Measurements from ENCODE around the gene CPLANE2. TPM values are rescaled to one million over a fixed set of nuclear protein-coding genes. Genes with fewer than 3 reads are reported as not detected.

Gene CPLANE2
- total RNA-seq, 6 donors from 2014 or later = 3.0 to 11.6 (median 8.0) TPM

DNA sequence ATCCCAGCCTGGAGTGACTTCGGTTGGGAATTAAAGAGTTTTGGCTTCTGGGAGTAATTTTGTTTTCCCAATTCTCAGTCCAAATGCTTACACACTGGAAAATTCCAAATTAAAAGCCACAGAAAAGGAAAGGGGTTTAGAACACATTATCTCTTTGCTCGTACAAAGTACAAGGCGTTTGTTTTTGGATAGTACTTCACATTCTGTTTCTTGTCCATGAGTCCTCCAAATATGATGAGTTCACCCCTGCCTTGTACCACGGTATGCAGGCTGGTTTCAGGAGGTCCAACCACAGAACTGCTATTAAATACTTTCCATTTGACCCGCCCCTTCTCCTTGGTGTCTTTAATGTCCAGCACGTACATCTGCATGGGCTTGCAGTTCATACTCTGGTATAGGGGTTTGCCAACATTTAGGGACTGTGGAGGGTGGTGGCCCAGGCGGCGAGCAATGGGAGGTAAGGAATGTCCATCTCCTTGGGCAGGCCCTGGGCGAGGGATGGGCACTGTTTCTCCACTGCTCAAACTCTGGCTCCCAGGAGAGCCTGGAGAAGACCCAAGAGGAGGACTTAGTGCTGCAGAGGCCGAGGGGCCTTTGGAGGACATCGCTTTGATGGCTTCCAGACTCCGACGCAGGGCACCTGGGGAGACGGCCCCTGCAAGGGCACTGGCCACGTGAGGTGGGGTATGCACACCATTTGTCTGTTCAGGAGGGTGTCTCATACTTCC is 13.7 kb upstream of the CPLANE2 start:
- 68 to 84% methylated on average over 6 to 15 of the region's 15 CpGs for WGBS, 2 donors
- Histone ChIP-seq H3K27ac (peak overlapping the region; percentile 52 to 74 (median 71)), H3K4me1 (peaks cover 27 to 33% (median 30%) of the 10 kb centered on the region in 4 donors), H3K4me3 (no peak overlapping the region), H3K36me3 (peaks cover 7 to 60% (median 40%) of the 10 kb centered on the region in 4 donors), H3K27me3 (no peaks in the 10 kb centered on the region), H3K9me3 (no peaks in the 10 kb centered on the region)
- TF ChIP-seq, protein P1, sequence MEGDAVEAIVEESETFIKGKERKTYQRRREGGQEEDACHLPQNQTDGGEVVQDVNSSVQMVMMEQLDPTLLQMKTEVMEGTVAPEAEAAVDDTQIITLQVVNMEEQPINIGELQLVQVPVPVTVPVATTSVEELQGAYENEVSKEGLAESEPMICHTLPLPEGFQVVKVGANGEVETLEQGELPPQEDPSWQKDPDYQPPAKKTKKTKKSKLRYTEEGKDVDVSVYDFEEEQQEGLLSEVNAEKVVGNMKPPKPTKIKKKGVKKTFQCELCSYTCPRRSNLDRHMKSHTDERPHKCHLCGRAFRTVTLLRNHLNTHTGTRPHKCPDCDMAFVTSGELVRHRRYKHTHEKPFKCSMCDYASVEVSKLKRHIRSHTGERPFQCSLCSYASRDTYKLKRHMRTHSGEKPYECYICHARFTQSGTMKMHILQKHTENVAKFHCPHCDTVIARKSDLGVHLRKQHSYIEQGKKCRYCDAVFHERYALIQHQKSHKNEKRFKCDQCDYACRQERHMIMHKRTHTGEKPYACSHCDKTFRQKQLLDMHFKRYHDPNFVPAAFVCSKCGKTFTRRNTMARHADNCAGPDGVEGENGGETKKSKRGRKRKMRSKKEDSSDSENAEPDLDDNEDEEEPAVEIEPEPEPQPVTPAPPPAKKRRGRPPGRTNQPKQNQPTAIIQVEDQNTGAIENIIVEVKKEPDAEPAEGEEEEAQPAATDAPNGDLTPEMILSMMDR (IDR thresholded peaks at IDR 0.05) = no peak
- no peak for TF ChIP-seq POLR2AphosphoS5 (IDR thresholded peaks at IDR 0.05)
- TF ChIP-seq POLR2A (IDR thresholded peaks at IDR 0.05) = no peak
- TF ChIP-seq EP300 (IDR thresholded peaks at IDR 0.05) = no peak
- DNase-seq (no peak), ATAC-seq (ENCODE audit: low FRiP score in 2 of 2) (peak in 1 of 2 donors; percentile 67)

DNA sequence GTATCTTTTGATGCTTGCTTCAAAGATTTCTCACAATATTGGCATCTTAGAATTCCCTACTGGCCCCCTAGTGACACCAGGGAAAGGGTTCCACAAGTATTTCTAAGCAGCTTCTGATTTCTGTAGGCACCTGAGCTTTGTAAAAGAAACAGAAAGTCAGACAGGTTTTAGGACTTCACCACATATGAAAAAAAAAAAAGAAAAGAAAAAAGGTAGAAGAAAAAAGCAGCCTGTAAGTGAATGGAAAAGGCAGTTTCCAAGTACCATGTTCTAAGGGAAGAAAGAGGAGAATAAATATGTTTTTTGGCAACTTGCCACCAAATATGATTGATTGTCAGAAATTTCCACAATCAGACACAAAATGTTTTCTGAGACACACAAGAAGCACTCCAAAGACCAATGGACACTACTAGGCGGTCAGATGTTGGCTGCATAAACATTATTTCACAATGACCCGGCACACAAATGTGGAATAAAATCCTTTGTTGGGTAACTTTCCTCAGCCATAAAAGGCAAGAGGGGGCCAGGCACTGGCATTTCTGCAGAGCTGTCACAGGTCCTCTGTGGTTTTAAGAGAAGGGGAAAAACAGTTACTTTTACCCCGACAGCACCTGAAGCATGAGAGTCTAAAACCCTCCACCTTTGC is 12.7 kb upstream of the CPLANE2 start:
- WGBS, 2 donors = 22 to 37% methylated on average over 3 of the region's 3 CpGs
- peaks cover 27 to 35% (median 30%) of the 10 kb centered on the region in 4 donors for H3K4me1 ChIP-seq
- no peak overlapping the region for H3K4me3 ChIP-seq
- ATAC-seq (ENCODE audit: low FRiP score in 2 of 2) = peak; percentile 38 to 79
- no peak for TF ChIP-seq POLR2A (IDR thresholded peaks at IDR 0.05)
- TF ChIP-seq EP300 (IDR thresholded peaks at IDR 0.05) = no peak
- peak; percentile 17 to 35 for TF ChIP-seq POLR2AphosphoS5 (IDR thresholded peaks at IDR 0.05)
- TF ChIP-seq, protein P1 (IDR thresholded peaks at IDR 0.05) = no peak
- DNase-seq = peak in 1 of 2 donors; percentile 50
- H3K27me3 ChIP-seq = no peaks in the 10 kb centered on the region
- H3K36me3 ChIP-seq = peaks cover 3 to 50% (median 30%) of the 10 kb centered on the region in 4 donors
- peak overlapping the region; percentile 52 to 80 (median 71) for H3K27ac ChIP-seq
- H3K9me3 ChIP-seq = no peaks in the 10 kb centered on the region

DNA sequence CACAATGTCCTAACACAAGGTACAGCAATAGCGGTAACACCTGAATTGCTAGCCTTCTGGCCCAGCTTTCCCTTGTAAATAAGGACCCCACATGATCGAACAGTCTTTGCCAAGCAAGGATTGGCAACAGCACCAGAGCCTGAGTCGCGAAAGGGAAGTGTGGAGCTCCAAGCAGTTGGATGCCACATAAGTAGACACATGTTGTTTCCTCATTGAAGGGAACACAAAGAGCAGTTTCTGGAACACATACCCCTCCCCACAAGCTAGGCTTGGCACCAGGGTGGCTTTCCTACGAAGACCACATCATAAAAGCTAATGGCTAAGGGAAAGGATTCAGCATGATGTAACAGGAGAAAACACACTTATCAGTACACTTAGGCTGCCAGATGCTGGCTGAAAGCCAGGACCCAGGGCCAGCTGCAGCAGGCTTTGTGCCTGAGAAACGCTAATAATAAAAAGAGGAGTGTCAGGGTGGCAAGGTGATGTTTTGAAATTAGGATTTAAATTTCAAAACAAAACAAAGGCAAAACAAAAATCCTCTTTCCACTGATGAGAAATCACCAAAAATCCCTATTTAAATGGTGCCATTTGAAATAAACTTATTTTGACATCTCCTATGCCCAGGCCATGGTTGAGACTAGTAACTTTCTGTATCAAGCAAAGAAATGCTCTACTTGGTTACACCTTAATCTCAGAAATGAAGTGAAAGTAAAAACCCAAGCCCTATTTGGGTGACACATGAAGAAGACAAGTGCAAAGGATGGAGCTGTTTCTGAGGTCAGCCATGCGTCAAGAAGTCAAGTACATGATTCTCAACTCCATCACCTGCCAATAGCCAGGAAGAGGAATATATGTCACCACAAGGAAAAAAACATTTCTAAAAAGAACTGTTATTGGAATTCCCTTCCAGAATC is 11.9 kb upstream of the CPLANE2 start:
- Histone ChIP-seq H3K27ac (peak overlapping the region; percentile 52 to 80 (median 71)), H3K9me3 (no peaks in the 10 kb centered on the region), H3K4me3 (no peak overlapping the region), H3K4me1 (peaks cover 31 to 43% (median 34%) of the 10 kb centered on the region in 4 donors), H3K36me3 (peaks cover 3 to 41% (median 28%) of the 10 kb centered on the region in 4 donors), H3K27me3 (no peaks in the 10 kb centered on the region)
- WGBS, 2 donors = 19 to 20% methylated on average over 7 of the region's 7 CpGs
- TF ChIP-seq, protein P1 (IDR thresholded peaks at IDR 0.05) = peak in 1 of 6 experiments; percentile 8
- TF ChIP-seq POLR2A (IDR thresholded peaks at IDR 0.05) (no peak), POLR2AphosphoS5 (IDR thresholded peaks at IDR 0.05) (peak in 1 of 2 donors; percentile 61)
- DNase-seq = peak in 1 of 2 donors; percentile 87
- peak; percentile 55 to 56 for ATAC-seq (ENCODE audit: low FRiP score in 2 of 2)

DNA sequence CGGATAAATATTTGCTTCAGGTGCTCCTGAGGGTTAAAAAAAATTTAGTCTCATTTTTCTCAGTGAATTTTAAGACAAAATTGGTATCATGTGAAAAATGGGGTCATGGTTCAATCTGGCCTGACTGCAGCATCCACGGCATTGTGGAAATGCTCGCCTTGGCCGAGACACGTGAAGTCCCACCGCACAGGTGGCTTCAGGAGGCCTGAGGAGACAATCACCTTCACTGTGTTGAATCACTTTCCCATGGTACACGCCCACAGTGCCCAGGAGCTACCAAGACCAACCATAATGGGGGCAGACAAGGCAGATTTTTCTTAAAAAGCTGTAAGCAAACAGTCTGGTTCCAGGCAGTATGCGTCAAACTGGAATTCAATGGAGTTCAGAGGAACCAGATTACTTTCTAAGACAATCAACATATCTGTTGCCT is 11.0 kb upstream of the CPLANE2 start:
- Histone ChIP-seq H3K4me1 (peaks cover 31 to 44% (median 35%) of the 10 kb centered on the region in 4 donors), H3K9me3 (no peaks in the 10 kb centered on the region), H3K4me3 (no peak overlapping the region), H3K27me3 (no peaks in the 10 kb centered on the region), H3K27ac (peak overlapping the region in 3 of 4 donors; percentile 68 to 80 (median 74)), H3K36me3 (peaks cover 3 to 35% (median 23%) of the 10 kb centered on the region in 4 donors)
- no peak for ATAC-seq (ENCODE audit: low FRiP score in 2 of 2)
- 87 to 92% methylated on average over 8 of the region's 8 CpGs for WGBS, 2 donors
- no peak for DNase-seq
- TF ChIP-seq, protein P1 (IDR thresholded peaks at IDR 0.05) = no peak
- TF ChIP-seq POLR2A (IDR thresholded peaks at IDR 0.05) (no peak), POLR2AphosphoS5 (IDR thresholded peaks at IDR 0.05) (no peak), EP300 (IDR thresholded peaks at IDR 0.05) (no peak)

Data from upper lobe of left lung (tissue), 6 donors.